ENCODE data around the gene IZUMO4. TPM values are rescaled to one million over a fixed set of nuclear protein-coding genes. Genes with fewer than 3 reads are reported as not detected.

The IZUMO4 gene
- total RNA-seq, 1 donor from 2014 or later = not detected

- peaks cover 12% of the 10 kb centered on the region for H3K36me3 Mint-ChIP-seq
- H3K27ac Mint-ChIP-seq = no peak overlapping the region
- H3K4me3 Mint-ChIP-seq = no peak overlapping the region
Measured at GRCh38 chr19:2119921-2120785, 23.4 kb downstream of the IZUMO4 start.

GRCh38 chr19:2120821-2121220 lies 24.1 kb downstream of the IZUMO4 start:
- H3K4me1 Mint-ChIP-seq = no peaks in the 10 kb centered on the region
- no peak overlapping the region for H3K9ac ChIP-seq
- H3K36me3 ChIP-seq = no peaks in the 10 kb centered on the region
- H3K4me3 ChIP-seq = no peak overlapping the region
- H3K9me3 ChIP-seq (ENCODE audit: low read depth) = no peaks in the 10 kb centered on the region
- H4K20me1 ChIP-seq (ENCODE audit: low read depth) = peaks cover 42% of the 10 kb centered on the region
- peaks cover 4% of the 10 kb centered on the region for H3F3A ChIP-seq (ENCODE audit: low read depth)
- no peaks in the 10 kb centered on the region for H3K27me3 ChIP-seq
- TF ChIP-seq EZH2phosphoT487 (IDR thresholded peaks at IDR 0.05) (no peak), EZH2 (IDR thresholded peaks at IDR 0.05) (no peak), CTCF (IDR thresholded peaks at IDR 0.05) (no peak)
- no peak overlapping the region for H2AFZ ChIP-seq (replicated peaks)
- no peak for DNase-seq (ENCODE audit: low spot score)
- no peak overlapping the region for H3K27ac Mint-ChIP-seq
- no peak overlapping the region for H3K4me3 Mint-ChIP-seq
- peaks cover 11% of the 10 kb centered on the region for H3K36me3 Mint-ChIP-seq
- no peak overlapping the region for H3K4me2 ChIP-seq
- peaks cover 5% of the 10 kb centered on the region for H3K27me3 Mint-ChIP-seq (ENCODE audit: insufficient read depth, low read depth)
- H3K27ac ChIP-seq = no peak overlapping the region
- H3K4me1 ChIP-seq = no peaks in the 10 kb centered on the region
- no peaks in the 10 kb centered on the region for H3K9me3 Mint-ChIP-seq
- H3K79me2 ChIP-seq (ENCODE audit: low read depth) = no peaks in the 10 kb centered on the region

More at GRCh38 chr19:2119921-2120785, 23.4 kb downstream of the IZUMO4 start:
- Histone ChIP-seq H2AFZ (replicated peaks) (no peak overlapping the region), H3K79me2 (ENCODE audit: low read depth) (no peaks in the 10 kb centered on the region), H4K20me1 (ENCODE audit: low read depth) (peaks cover 36% of the 10 kb centered on the region), H3F3A (ENCODE audit: low read depth) (peaks cover 4% of the 10 kb centered on the region), H3K4me2 (no peak overlapping the region), H3K27ac (no peak overlapping the region), H3K9ac (no peak overlapping the region), H3K9me3 (ENCODE audit: low read depth) (no peaks in the 10 kb centered on the region), H3K4me1 (no peaks in the 10 kb centered on the region), H3K4me3 (no peak overlapping the region), H3K36me3 (no peaks in the 10 kb centered on the region), H3K27me3 (no peaks in the 10 kb centered on the region)
- peaks cover 5% of the 10 kb centered on the region for H3K27me3 Mint-ChIP-seq (ENCODE audit: insufficient read depth, low read depth)
- H3K9me3 Mint-ChIP-seq = no peaks in the 10 kb centered on the region
- DNase-seq (ENCODE audit: low spot score) = no peak
- H3K4me1 Mint-ChIP-seq = no peaks in the 10 kb centered on the region
- no peak for TF ChIP-seq CTCF (IDR thresholded peaks at IDR 0.05)
- no peak for TF ChIP-seq EZH2phosphoT487 (IDR thresholded peaks at IDR 0.05)
- no peak for TF ChIP-seq EZH2 (IDR thresholded peaks at IDR 0.05)

GRCh38 chr19:2121416-2122051 lies 24.8 kb downstream of the IZUMO4 start:
- H3K9me3 Mint-ChIP-seq = no peaks in the 10 kb centered on the region
- H3K27me3 Mint-ChIP-seq (ENCODE audit: insufficient read depth, low read depth) = peaks cover 5% of the 10 kb centered on the region
- no peaks in the 10 kb centered on the region for H3K4me1 Mint-ChIP-seq
- Histone ChIP-seq H4K20me1 (ENCODE audit: low read depth) (peaks cover 42% of the 10 kb centered on the region), H3K36me3 (no peaks in the 10 kb centered on the region), H3K9me3 (ENCODE audit: low read depth) (no peaks in the 10 kb centered on the region), H2AFZ (replicated peaks) (no peak overlapping the region), H3K4me3 (no peak overlapping the region), H3F3A (ENCODE audit: low read depth) (peaks cover 4% of the 10 kb centered on the region), H3K4me2 (no peak overlapping the region), H3K27ac (no peak overlapping the region), H3K79me2 (ENCODE audit: low read depth) (no peaks in the 10 kb centered on the region), H3K4me1 (no peaks in the 10 kb centered on the region), H3K9ac (no peak overlapping the region), H3K27me3 (no peaks in the 10 kb centered on the region)
- TF ChIP-seq EZH2phosphoT487 (IDR thresholded peaks at IDR 0.05) (no peak), EZH2 (IDR thresholded peaks at IDR 0.05) (no peak), CTCF (IDR thresholded peaks at IDR 0.05) (no peak)
- H3K27ac Mint-ChIP-seq = no peak overlapping the region
- no peak overlapping the region for H3K4me3 Mint-ChIP-seq
- peaks cover 11% of the 10 kb centered on the region for H3K36me3 Mint-ChIP-seq
- DNase-seq (ENCODE audit: low spot score) = no peak

Data from neural progenitor cell (in vitro differentiated cells).